K562 treated with DMSO at 1 percent for 4 hours (cell line): Measurements from ENCODE around the gene CEP295NL. TPM values are rescaled to one million over a fixed set of nuclear protein-coding genes. Genes with fewer than 3 reads are reported as not detected.

Source experiments
- total RNA-seq: library from RNA; unstranded; fragments of 300-600 nt; gene quantifications from 2 replicates; pipeline ENCODE4 v1.2.3, GENCODE V29; 2022; ENCODE audit not compliant: insufficient read depth

Gene CEP295NL, protein sequence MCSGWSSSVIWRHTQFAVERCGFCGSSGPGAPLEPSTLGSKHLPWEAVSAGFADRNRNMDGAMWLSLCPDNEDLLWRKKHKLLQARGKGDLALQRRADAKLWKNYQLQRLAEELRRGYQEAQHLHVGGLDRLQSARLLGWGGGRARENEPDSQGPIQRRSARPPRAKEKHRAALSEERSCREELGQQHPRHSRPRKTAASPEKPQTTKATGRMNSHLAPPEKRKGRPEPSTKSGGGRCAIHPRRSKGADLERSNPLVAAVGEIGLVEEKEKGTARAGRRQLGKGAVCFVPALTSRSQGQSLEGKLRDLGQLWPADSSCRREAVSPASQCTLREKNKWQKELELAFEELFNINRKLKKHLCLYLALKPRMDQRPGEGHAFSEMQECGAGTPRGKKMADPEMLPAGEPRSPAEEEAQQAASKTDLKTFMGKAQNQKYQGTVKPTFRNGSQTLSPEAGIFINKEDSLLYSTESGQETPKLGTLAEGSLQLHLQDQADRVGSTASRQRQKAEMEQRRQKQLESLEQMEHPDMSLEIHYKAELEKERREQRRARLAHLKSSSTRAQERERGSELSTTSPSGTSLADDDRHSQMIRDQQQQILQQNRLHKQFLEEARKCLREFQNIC
- not detected in 2 replicates for total RNA-seq

GRCh38 chr17:78903101-78903779, at the start of gene CEP295NL:
CEP295NL (minus strand) TSS chr17:78903201; CDS start chr17:78901828, 1,373 bp downstream.

DNA sequence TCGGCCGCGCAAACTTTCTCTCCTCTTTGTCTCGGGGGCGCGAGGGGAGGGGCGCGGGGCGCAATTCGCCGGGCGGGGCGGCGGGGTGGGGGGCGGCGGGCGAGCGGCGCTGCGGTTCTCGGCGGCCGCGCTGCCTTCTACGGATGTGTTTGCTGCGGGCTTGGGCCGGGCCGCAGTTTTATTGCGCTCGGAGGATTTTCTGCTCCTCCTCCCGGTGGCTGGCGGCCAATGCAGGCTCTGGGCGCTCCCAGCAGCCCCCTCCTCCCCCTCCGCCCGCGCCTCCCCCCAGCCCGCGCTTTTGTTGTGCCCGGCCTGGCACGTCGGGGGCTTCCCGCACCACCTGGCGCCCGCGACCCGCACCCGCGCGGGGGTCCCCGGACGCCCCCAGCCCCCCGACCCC, 22.2 kb upstream of the CEP295NL start, which contains the start of gene TIMP2:
Gene TIMP2 (minus strand): TSS at position 154 of the 400 bp plus-strand sequence. CDS start 299 bp downstream, outside the sequence.

DNA sequence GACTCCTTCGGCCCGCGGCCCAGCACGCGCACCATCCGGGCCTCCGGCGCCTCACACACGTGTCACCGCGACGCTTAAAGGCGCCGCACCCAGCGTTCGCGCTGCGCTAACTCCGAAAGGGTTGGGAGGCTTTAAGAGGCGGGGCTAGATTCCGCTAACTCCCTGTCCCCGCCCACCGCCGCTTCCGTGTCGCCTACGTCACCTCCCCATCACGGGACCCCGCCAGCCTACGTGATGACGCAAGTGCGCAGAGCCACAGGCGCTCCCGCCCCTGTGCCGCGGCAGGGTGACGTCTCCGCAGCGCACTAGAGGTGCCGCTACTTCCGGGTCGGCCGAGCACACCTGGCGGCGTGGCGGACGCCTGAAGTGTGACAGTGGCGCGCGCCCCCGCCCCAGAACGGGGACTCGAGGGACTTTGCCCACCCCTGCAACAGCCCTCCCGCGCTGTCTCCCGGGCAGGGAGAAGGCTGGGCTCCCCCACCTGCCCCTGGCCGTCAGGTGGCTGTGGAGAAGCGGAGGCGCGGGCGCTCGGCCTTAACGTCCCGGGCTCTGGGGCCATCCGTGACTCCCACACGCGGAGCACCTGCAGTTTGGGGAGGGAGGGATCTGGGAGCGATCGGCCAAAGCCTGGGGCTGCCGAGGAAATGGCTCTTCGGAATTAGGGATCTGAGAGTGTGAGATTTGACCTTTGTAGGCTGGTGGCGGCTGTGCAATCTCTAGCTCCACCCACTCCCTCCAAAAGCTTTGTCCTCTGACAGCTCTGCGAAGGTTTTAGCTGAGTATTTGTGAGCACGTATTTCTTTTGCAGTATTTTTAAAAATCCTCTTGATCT, 62.0 kb downstream of the CEP295NL start, which contains the start of gene USP36:
Gene USP36 (minus strand): TSS at position 35 of the 832 bp plus-strand sequence. CDS start 4,451 bp downstream, outside the sequence.

Other genes with a start within 250 kb of the CEP295NL start
- 20.7 and 32.8 TPM in 2 replicates for gene CYTH1, start 120.9 kb downstream of the CEP295NL start, total RNA-seq
- 15.4 and 25.0 TPM in 2 replicates for gene USP36, start 62.4 kb downstream of the CEP295NL start, total RNA-seq
- gene TIMP2, start 22.2 kb upstream of the CEP295NL start, total RNA-seq, result not detected in 2 replicates
- 81.0 and 81.2 TPM in 2 replicates for gene LGALS3BP, start 76.7 kb upstream of the CEP295NL start, total RNA-seq
- 52.5 and 58.2 TPM in 2 replicates for gene CANT1, start 106.6 kb upstream of the CEP295NL start, total RNA-seq
- gene C1QTNF1, start 121.0 kb upstream of the CEP295NL start, total RNA-seq, result not detected in 2 replicates
- 9.0 and 12.1 TPM in 2 replicates for gene ENGASE, start 171.6 kb upstream of the CEP295NL start, total RNA-seq